ENCODE data around the gene CHAF1A. TPM values are rescaled to one million over a fixed set of nuclear protein-coding genes. Genes with fewer than 3 reads are reported as not detected.

The CHAF1A gene
- total and polyA plus RNA-seq, 2 experiments from 2014 or later, result 113 to 125 TPM

- Histone ChIP-seq H3K36me3 (ENCODE audit: insufficient read depth) (no peaks in the 10 kb centered on the region), H3K4me2 (no peak overlapping the region), H3K27ac (ENCODE audit: low read depth) (no peak overlapping the region), H2AFZ (no peak overlapping the region), H4K20me1 (replicated peaks; ENCODE audit: insufficient read depth) (peaks cover 10% of the 10 kb centered on the region), H3K4me3 (no peak overlapping the region), H3K27me3 (ENCODE audit: insufficient read depth) (no peaks in the 10 kb centered on the region), H3K9me2 (ENCODE audit: insufficient read depth) (no peaks in the 10 kb centered on the region), H3K4me1 (ENCODE audit: insufficient read depth) (no peaks in the 10 kb centered on the region), H3F3A (replicated peaks; ENCODE audit: low read depth) (peaks cover 11% of the 10 kb centered on the region), H3K79me2 (replicated peaks; ENCODE audit: insufficient read depth) (no peaks in the 10 kb centered on the region)
- peaks cover 16% of the 10 kb centered on the region; the same call in 2 of the 3 replicates for H3K36me3 Mint-ChIP-seq (ENCODE audit: low read depth)
- peaks cover 5% of the 10 kb centered on the region for H3K27me3 Mint-ChIP-seq (ENCODE audit: insufficient read depth, low read depth, poor library complexity)
- no peak overlapping the region for H3K27ac Mint-ChIP-seq
- TF ChIP-seq ETS1 (IDR thresholded peaks at IDR 0.05) (no peak), JUNB (IDR thresholded peaks at IDR 0.05; ENCODE audit: unreplicated experiment) (no peak), ZNF331 (CRISPR knock-in tag; IDR thresholded peaks at IDR 0.05; ENCODE audit: low read depth) (no peak), ZNF462 (CRISPR knock-in tag; IDR thresholded peaks at IDR 0.05) (no peak), EZH2 (IDR thresholded peaks at IDR 0.05; ENCODE audit: low read depth, unreplicated experiment) (no peak), CREB1 (CRISPR knock-in tag; IDR thresholded peaks at IDR 0.05; ENCODE audit: low read depth) (no peak), NANOG (IDR thresholded peaks at IDR 0.05; ENCODE audit: borderline replicate concordance) (no peak), REST (IDR thresholded peaks at IDR 0.05; ENCODE audit: unreplicated experiment) (no peak), ZNF114 (CRISPR knock-in tag; IDR thresholded peaks at IDR 0.05) (no peak), POLR2AphosphoS5 (IDR thresholded peaks at IDR 0.05; ENCODE audit: low read depth) (no peak), STAT1 (IDR thresholded peaks at IDR 0.05; ENCODE audit: unreplicated experiment) (no peak), CTCF (conservative IDR thresholded peaks at IDR 0.05; ENCODE audit: low read depth in 2 of 2) (no peak), EZH2phosphoT487 (IDR thresholded peaks at IDR 0.05; ENCODE audit: unreplicated experiment) (no peak)
- DNase-seq (ENCODE audit: low spot score) (no peak), ATAC-seq (no peak)
- no peak overlapping the region for H3K4me3 Mint-ChIP-seq
- 0 out of 3 replicates have a peak, but pooled peaks cover 2% of the 10 kb centered on the region for H3K4me1 Mint-ChIP-seq
- H3K9me3 Mint-ChIP-seq, result no peaks in the 10 kb centered on the region
Measured at GRCh38 chr19:4354897-4355296, 47.5 kb upstream of the CHAF1A start.

All from GM23338 (cell line).